Measurements from ENCODE around the gene CLCNKA.

The CLCNKA gene

GRCh38 chr1:16006552-16007485 lies 15.0 kb upstream of the CLCNKA start:
- Histone ChIP-seq H3K9ac (ENCODE audit: low read length) (no peak overlapping the region), H3K36me3 (ENCODE audit: control insufficient read depth, insufficient read depth, low read length) (no peaks in the 10 kb centered on the region), H3K4me1 (ENCODE audit: control insufficient read depth, insufficient read depth, low read length) (peaks cover 2% of the 10 kb centered on the region), H3K4me3 (ENCODE audit: low read length) (no peak overlapping the region), H3K27me3 (ENCODE audit: control insufficient read depth, insufficient read depth, low read length) (no peaks in the 10 kb centered on the region), H3K27ac (ENCODE audit: low read depth, low read length) (no peak overlapping the region)

DNA sequence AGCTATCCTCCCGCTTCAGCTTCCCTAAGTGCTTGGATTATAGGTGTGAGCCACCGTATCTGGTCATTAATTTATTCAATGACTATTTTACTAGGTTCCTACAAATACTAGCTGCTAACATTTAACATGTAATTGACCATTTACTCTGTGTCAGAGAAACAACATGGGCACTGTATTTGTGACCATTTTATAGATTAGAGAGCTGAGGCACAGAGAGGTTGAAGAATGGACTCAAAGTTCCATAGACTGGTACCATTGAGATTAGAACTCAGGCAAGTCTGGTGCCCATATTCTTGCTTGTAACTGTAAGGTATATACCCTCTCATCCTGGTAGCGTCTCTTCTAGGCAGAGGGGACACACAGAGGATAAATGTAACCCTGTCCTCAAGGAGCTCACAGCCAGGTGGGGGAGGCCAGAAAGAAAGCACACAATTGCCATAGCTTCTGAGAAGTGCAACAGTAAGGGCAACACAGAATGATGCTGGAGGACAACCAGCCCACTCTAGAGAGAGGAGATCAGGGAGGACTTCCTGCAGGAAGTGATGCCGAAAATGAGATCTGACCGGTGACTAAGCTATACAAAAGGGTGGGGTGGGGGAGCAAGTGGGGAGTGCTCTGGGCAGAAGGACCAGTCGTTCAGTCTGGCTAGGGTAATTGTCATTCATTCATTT lies 14.0 kb upstream of the CLCNKA start:
- no peak overlapping the region for H3K27ac ChIP-seq (ENCODE audit: low read depth, low read length)
- H3K4me3 ChIP-seq (ENCODE audit: low read length): no peak overlapping the region
- H3K36me3 ChIP-seq (ENCODE audit: control insufficient read depth, insufficient read depth, low read length): no peaks in the 10 kb centered on the region
- peaks cover 5% of the 10 kb centered on the region for H3K4me1 ChIP-seq (ENCODE audit: control insufficient read depth, insufficient read depth, low read length)
- H3K9ac ChIP-seq (ENCODE audit: low read length): no peak overlapping the region
- no peaks in the 10 kb centered on the region for H3K27me3 ChIP-seq (ENCODE audit: control insufficient read depth, insufficient read depth, low read length)

DNA sequence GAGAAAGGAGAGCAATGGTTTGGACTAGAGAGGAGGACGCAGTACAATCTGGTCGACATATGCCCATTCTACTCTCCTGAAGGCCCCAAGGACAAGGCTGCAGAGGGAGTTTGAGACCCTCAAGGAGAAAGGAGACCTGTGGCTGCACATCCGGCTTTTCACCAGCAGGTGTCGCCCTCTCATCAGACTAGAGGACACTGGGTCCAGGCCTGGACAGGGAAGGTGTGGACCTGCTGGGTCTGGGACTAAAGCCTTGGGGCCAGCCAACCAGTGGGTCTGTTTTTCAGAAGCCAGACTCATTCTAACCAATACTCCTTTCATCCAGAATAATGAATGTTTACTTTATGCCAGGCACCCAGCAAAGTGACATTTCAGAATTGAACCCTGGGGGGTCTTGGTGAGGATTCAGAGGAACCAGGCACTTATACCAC lies 12.8 kb upstream of the CLCNKA start:
- H3K27ac ChIP-seq (ENCODE audit: low read depth, low read length): no peak overlapping the region
- peaks cover 12% of the 10 kb centered on the region for H3K4me1 ChIP-seq (ENCODE audit: control insufficient read depth, insufficient read depth, low read length)
- H3K4me3 ChIP-seq (ENCODE audit: low read length): no peak overlapping the region
- no peak overlapping the region for H3K9ac ChIP-seq (ENCODE audit: low read length)
- H3K36me3 ChIP-seq (ENCODE audit: control insufficient read depth, insufficient read depth, low read length): no peaks in the 10 kb centered on the region
- no peaks in the 10 kb centered on the region for H3K27me3 ChIP-seq (ENCODE audit: control insufficient read depth, insufficient read depth, low read length)

DNA sequence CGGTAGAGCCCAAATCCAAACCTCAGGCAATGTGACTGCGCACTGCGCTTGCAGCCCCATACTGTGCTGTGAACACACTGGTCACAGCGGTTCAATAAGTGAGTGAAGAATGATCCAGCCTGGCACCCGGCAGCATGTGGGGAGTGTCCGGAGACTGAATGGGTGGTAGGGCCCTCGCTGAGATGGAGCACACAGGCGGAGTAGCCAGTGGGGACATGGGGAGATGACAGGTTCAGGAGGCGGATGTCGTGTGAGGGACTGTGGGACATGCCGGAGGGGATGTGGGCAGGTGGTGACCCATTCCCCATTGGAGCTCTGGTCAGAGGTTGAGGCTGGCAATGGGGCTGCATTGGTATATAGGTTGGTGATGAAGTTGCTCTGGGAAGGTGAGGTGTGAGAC lies 12.2 kb upstream of the CLCNKA start:
- H3K36me3 ChIP-seq (ENCODE audit: control insufficient read depth, insufficient read depth, low read length): no peaks in the 10 kb centered on the region
- H3K27ac ChIP-seq (ENCODE audit: low read depth, low read length): no peak overlapping the region
- no peaks in the 10 kb centered on the region for H3K27me3 ChIP-seq (ENCODE audit: control insufficient read depth, insufficient read depth, low read length)
- peaks cover 15% of the 10 kb centered on the region for H3K4me1 ChIP-seq (ENCODE audit: control insufficient read depth, insufficient read depth, low read length)
- H3K4me3 ChIP-seq (ENCODE audit: low read length): no peak overlapping the region
- H3K9ac ChIP-seq (ENCODE audit: low read length): no peak overlapping the region

GRCh38 chr1:16010837-16011236 lies 11.0 kb upstream of the CLCNKA start:
- H3K9ac ChIP-seq (ENCODE audit: low read length): no peak overlapping the region
- no peak overlapping the region for H3K27ac ChIP-seq (ENCODE audit: low read depth, low read length)
- no peak overlapping the region for H3K4me3 ChIP-seq (ENCODE audit: low read length)
- peaks cover 26% of the 10 kb centered on the region for H3K4me1 ChIP-seq (ENCODE audit: control insufficient read depth, insufficient read depth, low read length)
- H3K27me3 ChIP-seq (ENCODE audit: control insufficient read depth, insufficient read depth, low read length): no peaks in the 10 kb centered on the region
- no peaks in the 10 kb centered on the region for H3K36me3 ChIP-seq (ENCODE audit: control insufficient read depth, insufficient read depth, low read length)

GRCh38 chr1:16011936-16012589 lies 9.8 kb upstream of the CLCNKA start:
- H3K4me3 ChIP-seq (ENCODE audit: low read length): peak overlapping the region; percentile 56
- H3K27me3 ChIP-seq (ENCODE audit: control insufficient read depth, insufficient read depth, low read length): no peaks in the 10 kb centered on the region
- peaks cover 28% of the 10 kb centered on the region for H3K4me1 ChIP-seq (ENCODE audit: control insufficient read depth, insufficient read depth, low read length)
- no peaks in the 10 kb centered on the region for H3K36me3 ChIP-seq (ENCODE audit: control insufficient read depth, insufficient read depth, low read length)
- peak overlapping the region; percentile 99 for H3K27ac ChIP-seq (ENCODE audit: low read depth, low read length)
- no peak overlapping the region for H3K9ac ChIP-seq (ENCODE audit: low read length)

- H3K27me3 ChIP-seq (ENCODE audit: control insufficient read depth, insufficient read depth, low read length): no peaks in the 10 kb centered on the region
- peak overlapping the region; percentile 56 for H3K4me3 ChIP-seq (ENCODE audit: low read length)
- H3K36me3 ChIP-seq (ENCODE audit: control insufficient read depth, insufficient read depth, low read length): no peaks in the 10 kb centered on the region
- peak overlapping the region; percentile 99 for H3K27ac ChIP-seq (ENCODE audit: low read depth, low read length)
- peaks cover 28% of the 10 kb centered on the region for H3K4me1 ChIP-seq (ENCODE audit: control insufficient read depth, insufficient read depth, low read length)
- no peak overlapping the region for H3K9ac ChIP-seq (ENCODE audit: low read length)
These were observed 9.1 kb upstream of the CLCNKA start for GRCh38 chr1:16012590-16013219.

DNA sequence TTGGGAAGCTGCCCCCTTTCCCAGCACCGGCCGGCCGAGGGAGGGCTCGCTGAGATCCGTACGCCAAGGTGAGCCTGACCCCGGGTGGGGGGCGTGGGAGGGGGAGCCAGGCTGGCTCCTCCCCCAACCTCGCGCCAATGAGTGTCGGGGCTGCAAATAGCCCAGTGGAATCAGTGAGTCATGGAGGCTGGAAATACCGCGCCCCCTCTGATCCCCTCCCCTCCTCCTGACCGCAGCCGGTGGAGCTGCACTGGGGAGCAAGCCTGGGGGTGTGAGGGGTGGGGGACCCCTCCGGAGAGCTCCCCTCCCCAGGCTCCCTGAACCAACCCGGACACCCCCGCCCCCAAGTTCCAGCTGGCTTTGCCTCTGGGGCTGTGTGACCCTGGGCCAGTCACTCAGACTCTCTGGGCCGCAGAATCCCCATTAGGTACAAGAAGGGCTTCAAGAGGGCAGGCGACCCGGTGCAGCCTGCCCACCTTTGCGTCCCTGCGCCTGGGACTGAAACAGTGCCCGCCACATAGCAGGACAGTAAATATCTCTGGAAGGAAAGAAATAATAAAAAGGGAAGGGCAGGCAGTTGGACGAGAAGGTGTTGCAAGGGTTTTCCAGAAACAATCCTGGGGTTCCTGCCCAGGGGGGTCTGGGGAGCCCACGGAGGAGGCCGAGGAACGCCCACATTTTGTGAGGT lies 8.5 kb upstream of the CLCNKA start:
- Histone ChIP-seq H3K27ac (ENCODE audit: low read depth, low read length) (peak overlapping the region; percentile 99), H3K9ac (ENCODE audit: low read length) (no peak overlapping the region), H3K27me3 (ENCODE audit: control insufficient read depth, insufficient read depth, low read length) (no peaks in the 10 kb centered on the region), H3K4me1 (ENCODE audit: control insufficient read depth, insufficient read depth, low read length) (peaks cover 32% of the 10 kb centered on the region), H3K4me3 (ENCODE audit: low read length) (no peak overlapping the region), H3K36me3 (ENCODE audit: control insufficient read depth, insufficient read depth, low read length) (no peaks in the 10 kb centered on the region)

GRCh38 chr1:16013908-16014258 lies 8.0 kb upstream of the CLCNKA start:
- Histone ChIP-seq H3K27ac (ENCODE audit: low read depth, low read length) (peak overlapping the region; percentile 99), H3K9ac (ENCODE audit: low read length) (no peak overlapping the region), H3K36me3 (ENCODE audit: control insufficient read depth, insufficient read depth, low read length) (no peaks in the 10 kb centered on the region), H3K4me1 (ENCODE audit: control insufficient read depth, insufficient read depth, low read length) (peaks cover 36% of the 10 kb centered on the region), H3K4me3 (ENCODE audit: low read length) (no peak overlapping the region), H3K27me3 (ENCODE audit: control insufficient read depth, insufficient read depth, low read length) (no peaks in the 10 kb centered on the region)

GRCh38 chr1:16014509-16015482 lies 7.0 kb upstream of the CLCNKA start:
- no peaks in the 10 kb centered on the region for H3K36me3 ChIP-seq (ENCODE audit: control insufficient read depth, insufficient read depth, low read length)
- peaks cover 43% of the 10 kb centered on the region for H3K4me1 ChIP-seq (ENCODE audit: control insufficient read depth, insufficient read depth, low read length)
- peak overlapping the region; percentile 99 for H3K27ac ChIP-seq (ENCODE audit: low read depth, low read length)
- H3K27me3 ChIP-seq (ENCODE audit: control insufficient read depth, insufficient read depth, low read length): no peaks in the 10 kb centered on the region
- H3K9ac ChIP-seq (ENCODE audit: low read length): no peak overlapping the region
- peak overlapping the region; percentile 30 for H3K4me3 ChIP-seq (ENCODE audit: low read length)

DNA sequence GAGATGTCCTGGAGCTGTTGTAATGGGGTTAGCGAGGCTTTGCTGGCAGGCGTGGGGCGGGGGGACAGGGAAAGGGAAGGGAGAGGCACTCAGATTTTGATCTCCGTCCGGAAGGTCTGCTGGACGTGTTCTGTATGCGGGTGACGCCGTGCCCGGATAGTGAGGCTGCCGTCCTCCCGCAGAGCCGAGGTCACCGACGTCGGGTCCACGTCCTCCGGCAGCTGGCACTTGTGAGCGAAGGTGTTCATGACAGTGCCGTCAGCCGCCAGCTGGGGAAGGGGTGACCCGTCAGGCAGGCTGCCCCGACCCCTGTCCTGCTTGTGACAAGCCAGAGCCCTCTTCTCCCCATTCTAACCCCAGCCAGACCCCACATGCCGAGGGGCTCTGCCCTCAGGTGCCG lies 6.3 kb upstream of the CLCNKA start:
- Histone ChIP-seq H3K27me3 (ENCODE audit: control insufficient read depth, insufficient read depth, low read length) (no peaks in the 10 kb centered on the region), H3K4me1 (ENCODE audit: control insufficient read depth, insufficient read depth, low read length) (peaks cover 50% of the 10 kb centered on the region)

More for the DNA sequence above, 6.3 kb upstream of the CLCNKA start:
- peak overlapping the region; percentile 99 for H3K27ac ChIP-seq (ENCODE audit: low read depth, low read length)
- H3K9ac ChIP-seq (ENCODE audit: low read length): no peak overlapping the region
- H3K4me3 ChIP-seq (ENCODE audit: low read length): peak overlapping the region; percentile 30
- no peaks in the 10 kb centered on the region for H3K36me3 ChIP-seq (ENCODE audit: control insufficient read depth, insufficient read depth, low read length)

All from rectal smooth muscle tissue (tissue), 1 donor.